ENCODE data around the gene NKTR. TPM values are rescaled to one million over a fixed set of nuclear protein-coding genes. Genes with fewer than 3 reads are reported as not detected.

The NKTR gene
- total and polyA plus RNA-seq, 9 donors, result 26.2 to 114 (median 79.8) TPM

- intact Hi-C loops (cut with DNase I), result loop anchor here in 1 of 4 donors (10.0 kb wide), 1 partner anchor 87 kb away; no protein-coding TSS in a partner anchor
- Histone ChIP-seq H3K36me3 (no peaks in the 10 kb centered on the region), H3K9me3 (no peaks in the 10 kb centered on the region), H3K4me1 (ENCODE audit: insufficient read depth) (peaks cover 3% of the 10 kb centered on the region), H3K27me3 (no peaks in the 10 kb centered on the region), H3K4me3 (no peak overlapping the region), H3K27ac (no peak overlapping the region)
- no peak for TF ChIP-seq CTCF (IDR thresholded peaks at IDR 0.05)
- TF ChIP-seq POLR2A (IDR thresholded peaks at IDR 0.05), result no peak
- no peak for TF ChIP-seq EP300 (IDR thresholded peaks at IDR 0.05)
- 84 to 87% (median 86%) methylated on average over 32 to 34 of the region's 34 CpGs for WGBS, 3 donors
- DNase-seq, result peak in 3 of 5 donors; percentile 16 to 31 (median 25)
Observed at GRCh38 chr3:42658091-42658770, 57.7 kb downstream of the NKTR start.

GRCh38 chr3:42658771-42659390, 58.4 kb downstream of the NKTR start:
- no peaks in the 10 kb centered on the region for H3K27me3 ChIP-seq
- H3K27ac ChIP-seq, result no peak overlapping the region
- DNase-seq, result peak in 1 of 5 donors; percentile 21
- TF ChIP-seq EP300 (IDR thresholded peaks at IDR 0.05) (no peak), CTCF (IDR thresholded peaks at IDR 0.05) (no peak), POLR2A (IDR thresholded peaks at IDR 0.05) (no peak)
- WGBS, 3 donors, result 62 to 70% (median 66%) methylated on average over 22 of the region's 22 CpGs
- H3K4me1 ChIP-seq (ENCODE audit: insufficient read depth), result peaks cover 1% of the 10 kb centered on the region
- intact Hi-C loops (cut with DNase I), result loop anchor here in 1 of 4 donors (10.0 kb wide), 1 partner anchor 86 kb away; no protein-coding TSS in a partner anchor
- H3K36me3 ChIP-seq, result no peaks in the 10 kb centered on the region
- no peaks in the 10 kb centered on the region for H3K9me3 ChIP-seq
- no peak overlapping the region for H3K4me3 ChIP-seq

DNA sequence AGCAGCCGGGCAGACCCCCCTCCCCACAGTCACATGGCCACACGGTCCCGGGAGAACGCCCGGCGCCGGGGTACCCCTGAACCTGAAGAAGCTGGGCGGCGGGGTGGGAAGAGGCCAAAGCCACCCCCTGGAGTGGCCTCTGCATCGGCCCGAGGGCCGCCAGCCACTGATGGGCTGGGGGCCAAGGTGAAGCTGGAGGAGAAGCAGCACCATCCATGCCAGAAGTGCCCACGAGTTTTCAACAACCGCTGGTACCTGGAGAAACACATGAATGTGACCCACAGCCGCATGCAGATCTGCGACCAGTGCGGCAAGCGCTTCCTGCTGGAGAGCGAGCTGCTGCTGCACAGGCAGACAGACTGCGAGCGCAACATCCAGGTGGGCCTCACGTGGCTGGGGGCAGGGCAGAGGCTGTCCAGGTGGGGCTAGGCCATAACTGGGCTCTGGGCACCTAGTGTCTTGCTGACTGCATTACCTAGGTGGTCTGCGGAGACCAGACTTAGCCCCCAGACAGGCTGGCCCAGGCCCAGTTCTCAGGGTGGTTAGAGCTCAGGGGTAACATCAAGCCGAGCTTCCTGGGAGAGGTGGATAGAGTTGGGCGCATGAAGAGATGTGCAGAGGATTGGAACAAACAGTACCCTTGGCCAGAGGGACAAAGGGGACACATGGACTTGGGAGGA, 59.1 kb downstream of the NKTR start:
- H3K27ac ChIP-seq, result no peak overlapping the region
- TF ChIP-seq CTCF (IDR thresholded peaks at IDR 0.05) (no peak), EP300 (IDR thresholded peaks at IDR 0.05) (no peak), POLR2A (IDR thresholded peaks at IDR 0.05) (no peak)
- H3K4me1 ChIP-seq (ENCODE audit: insufficient read depth), result peaks cover 1% of the 10 kb centered on the region
- H3K27me3 ChIP-seq, result no peaks in the 10 kb centered on the region
- no peak overlapping the region for H3K4me3 ChIP-seq
- H3K36me3 ChIP-seq, result no peaks in the 10 kb centered on the region
- intact Hi-C loops (cut with DNase I), result loop anchor here in 1 of 4 donors (10.0 kb wide), 1 partner anchor 85 kb away; no protein-coding TSS in a partner anchor
- no peaks in the 10 kb centered on the region for H3K9me3 ChIP-seq
- DNase-seq, result peak in 1 of 5 donors; percentile 20
- WGBS, 3 donors, result 68 to 73% (median 70%) methylated on average over 25 of the region's 25 CpGs

- peak in 2 of 5 donors; percentile 34 for DNase-seq
Observed at GRCh38 chr3:42660131-42660715, 59.7 kb downstream of the NKTR start.

More at GRCh38 chr3:42660131-42660715, 59.7 kb downstream of the NKTR start:
- TF ChIP-seq POLR2A (IDR thresholded peaks at IDR 0.05), result no peak
- no peak for TF ChIP-seq CTCF (IDR thresholded peaks at IDR 0.05)
- no peak for TF ChIP-seq EP300 (IDR thresholded peaks at IDR 0.05)
- intact Hi-C loops (cut with DNase I), result no loop called here
- 39 to 48% (median 41%) methylated on average over 6 of the region's 6 CpGs for WGBS, 3 donors
- Histone ChIP-seq H3K4me3 (no peak overlapping the region), H3K4me1 (ENCODE audit: insufficient read depth) (no peaks in the 10 kb centered on the region), H3K27me3 (no peaks in the 10 kb centered on the region), H3K27ac (no peak overlapping the region), H3K9me3 (no peaks in the 10 kb centered on the region), H3K36me3 (no peaks in the 10 kb centered on the region)
